ENCODE measurements around the gene NTSR1. TPM values are rescaled to one million over a fixed set of nuclear protein-coding genes. Genes with fewer than 3 reads are reported as not detected.

NTSR1 gene
- total and polyA plus RNA-seq, 2 of the 13 experiments (the other 11 are each of a cell fraction or from before 2014, with no cell fraction given): 0.09 to 0.12 TPM

DNA sequence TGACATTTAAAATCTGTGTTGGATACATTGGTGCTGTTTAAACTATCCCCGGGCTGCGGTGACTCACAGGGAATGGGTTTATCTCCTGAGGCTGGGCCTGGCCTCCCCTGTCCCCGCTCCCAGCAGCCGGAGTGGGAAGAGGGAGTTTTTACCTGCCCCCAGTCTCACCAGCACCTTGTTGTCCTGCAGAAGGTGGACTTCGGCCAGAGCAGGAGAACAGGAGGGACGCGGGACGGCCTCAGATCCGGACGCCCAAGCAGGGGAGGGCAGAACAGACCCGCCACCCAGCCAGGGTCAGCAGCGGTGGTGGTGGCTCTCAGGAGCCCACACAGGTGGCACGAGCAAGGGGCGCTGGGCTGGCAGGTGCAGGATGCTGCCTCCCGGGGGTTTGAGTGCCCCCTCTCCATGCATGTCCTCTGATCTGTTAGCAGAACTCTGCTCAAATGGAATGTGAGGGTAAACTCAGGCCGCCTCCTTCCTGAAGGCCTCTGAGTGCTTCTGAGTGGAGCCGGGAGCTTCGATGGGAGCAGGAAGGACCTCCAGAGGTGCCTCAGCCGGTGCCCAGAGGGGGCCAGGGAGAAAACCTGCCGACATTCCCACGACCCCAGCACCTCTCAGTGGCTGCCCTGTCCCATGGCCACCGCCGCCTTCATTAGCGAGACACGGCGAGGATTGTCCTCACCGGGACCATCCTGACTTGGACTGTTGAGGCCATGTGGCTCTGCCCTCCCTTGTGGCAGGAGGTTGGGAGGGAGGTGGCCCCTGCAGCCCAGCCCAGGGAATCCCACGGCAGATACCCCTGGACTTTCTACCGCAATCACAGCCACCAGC lies 44.2 kb downstream of the NTSR1 start (continued):
- TF ChIP-seq, protein P1, sequence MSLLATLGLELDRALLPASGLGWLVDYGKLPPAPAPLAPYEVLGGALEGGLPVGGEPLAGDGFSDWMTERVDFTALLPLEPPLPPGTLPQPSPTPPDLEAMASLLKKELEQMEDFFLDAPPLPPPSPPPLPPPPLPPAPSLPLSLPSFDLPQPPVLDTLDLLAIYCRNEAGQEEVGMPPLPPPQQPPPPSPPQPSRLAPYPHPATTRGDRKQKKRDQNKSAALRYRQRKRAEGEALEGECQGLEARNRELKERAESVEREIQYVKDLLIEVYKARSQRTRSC (CRISPR knock-in tag; IDR thresholded peaks at IDR 0.05; ENCODE audit: low read depth): no peak
- no peak for TF ChIP-seq SIN3B (IDR thresholded peaks at IDR 0.05; ENCODE audit: low read length)
- no peak for TF ChIP-seq JUN (CRISPR knock-in tag; IDR thresholded peaks at IDR 0.05)
- no peak for TF ChIP-seq RBAK (CRISPR knock-in tag; IDR thresholded peaks at IDR 0.05)
- TF ChIP-seq ZZZ3 (CRISPR knock-in tag; IDR thresholded peaks at IDR 0.05; ENCODE audit: borderline replicate concordance): no peak
- TF ChIP-seq ZNF510 (CRISPR knock-in tag; IDR thresholded peaks at IDR 0.05; ENCODE audit: low read depth): no peak
- no peak for TF ChIP-seq AKAP8 (CRISPR knock-in tag; IDR thresholded peaks at IDR 0.05)
- TF ChIP-seq KLF13 (CRISPR knock-in tag; IDR thresholded peaks at IDR 0.05): no peak
- no peak for TF ChIP-seq JARID2 (CRISPR knock-in tag; IDR thresholded peaks at IDR 0.05; ENCODE audit: insufficient replicate concordance)
- TF ChIP-seq, protein P2, sequence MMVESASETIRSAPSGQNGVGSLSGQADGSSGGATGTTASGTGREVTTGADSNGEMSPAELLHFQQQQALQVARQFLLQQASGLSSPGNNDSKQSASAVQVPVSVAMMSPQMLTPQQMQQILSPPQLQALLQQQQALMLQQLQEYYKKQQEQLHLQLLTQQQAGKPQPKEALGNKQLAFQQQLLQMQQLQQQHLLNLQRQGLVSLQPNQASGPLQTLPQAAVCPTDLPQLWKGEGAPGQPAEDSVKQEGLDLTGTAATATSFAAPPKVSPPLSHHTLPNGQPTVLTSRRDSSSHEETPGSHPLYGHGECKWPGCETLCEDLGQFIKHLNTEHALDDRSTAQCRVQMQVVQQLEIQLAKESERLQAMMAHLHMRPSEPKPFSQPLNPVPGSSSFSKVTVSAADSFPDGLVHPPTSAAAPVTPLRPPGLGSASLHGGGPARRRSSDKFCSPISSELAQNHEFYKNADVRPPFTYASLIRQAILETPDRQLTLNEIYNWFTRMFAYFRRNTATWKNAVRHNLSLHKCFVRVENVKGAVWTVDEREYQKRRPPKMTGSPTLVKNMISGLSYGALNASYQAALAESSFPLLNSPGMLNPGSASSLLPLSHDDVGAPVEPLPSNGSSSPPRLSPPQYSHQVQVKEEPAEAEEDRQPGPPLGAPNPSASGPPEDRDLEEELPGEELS (CRISPR knock-in tag; IDR thresholded peaks at IDR 0.05): 0 out of 2 replicates have a peak, but pooled peaks have one; percentile 4
- no peak for TF ChIP-seq YEATS2 (CRISPR knock-in tag; IDR thresholded peaks at IDR 0.05; ENCODE audit: borderline replicate concordance)
- TF ChIP-seq NKX3-1 (CRISPR knock-in tag; IDR thresholded peaks at IDR 0.05): no peak
- TF ChIP-seq FOXP1 (IDR thresholded peaks at IDR 0.05): no peak
- no peak for TF ChIP-seq FOXP1 (CRISPR knock-in tag; IDR thresholded peaks at IDR 0.05)
- TF ChIP-seq, protein P3, sequence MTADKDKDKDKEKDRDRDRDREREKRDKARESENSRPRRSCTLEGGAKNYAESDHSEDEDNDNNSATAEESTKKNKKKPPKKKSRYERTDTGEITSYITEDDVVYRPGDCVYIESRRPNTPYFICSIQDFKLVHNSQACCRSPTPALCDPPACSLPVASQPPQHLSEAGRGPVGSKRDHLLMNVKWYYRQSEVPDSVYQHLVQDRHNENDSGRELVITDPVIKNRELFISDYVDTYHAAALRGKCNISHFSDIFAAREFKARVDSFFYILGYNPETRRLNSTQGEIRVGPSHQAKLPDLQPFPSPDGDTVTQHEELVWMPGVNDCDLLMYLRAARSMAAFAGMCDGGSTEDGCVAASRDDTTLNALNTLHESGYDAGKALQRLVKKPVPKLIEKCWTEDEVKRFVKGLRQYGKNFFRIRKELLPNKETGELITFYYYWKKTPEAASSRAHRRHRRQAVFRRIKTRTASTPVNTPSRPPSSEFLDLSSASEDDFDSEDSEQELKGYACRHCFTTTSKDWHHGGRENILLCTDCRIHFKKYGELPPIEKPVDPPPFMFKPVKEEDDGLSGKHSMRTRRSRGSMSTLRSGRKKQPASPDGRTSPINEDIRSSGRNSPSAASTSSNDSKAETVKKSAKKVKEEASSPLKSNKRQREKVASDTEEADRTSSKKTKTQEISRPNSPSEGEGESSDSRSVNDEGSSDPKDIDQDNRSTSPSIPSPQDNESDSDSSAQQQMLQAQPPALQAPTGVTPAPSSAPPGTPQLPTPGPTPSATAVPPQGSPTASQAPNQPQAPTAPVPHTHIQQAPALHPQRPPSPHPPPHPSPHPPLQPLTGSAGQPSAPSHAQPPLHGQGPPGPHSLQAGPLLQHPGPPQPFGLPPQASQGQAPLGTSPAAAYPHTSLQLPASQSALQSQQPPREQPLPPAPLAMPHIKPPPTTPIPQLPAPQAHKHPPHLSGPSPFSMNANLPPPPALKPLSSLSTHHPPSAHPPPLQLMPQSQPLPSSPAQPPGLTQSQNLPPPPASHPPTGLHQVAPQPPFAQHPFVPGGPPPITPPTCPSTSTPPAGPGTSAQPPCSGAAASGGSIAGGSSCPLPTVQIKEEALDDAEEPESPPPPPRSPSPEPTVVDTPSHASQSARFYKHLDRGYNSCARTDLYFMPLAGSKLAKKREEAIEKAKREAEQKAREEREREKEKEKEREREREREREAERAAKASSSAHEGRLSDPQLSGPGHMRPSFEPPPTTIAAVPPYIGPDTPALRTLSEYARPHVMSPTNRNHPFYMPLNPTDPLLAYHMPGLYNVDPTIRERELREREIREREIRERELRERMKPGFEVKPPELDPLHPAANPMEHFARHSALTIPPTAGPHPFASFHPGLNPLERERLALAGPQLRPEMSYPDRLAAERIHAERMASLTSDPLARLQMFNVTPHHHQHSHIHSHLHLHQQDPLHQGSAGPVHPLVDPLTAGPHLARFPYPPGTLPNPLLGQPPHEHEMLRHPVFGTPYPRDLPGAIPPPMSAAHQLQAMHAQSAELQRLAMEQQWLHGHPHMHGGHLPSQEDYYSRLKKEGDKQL (CRISPR knock-in tag; IDR thresholded peaks at IDR 0.05; ENCODE audit: low read depth): no peak
- no peak for TF ChIP-seq GABPA (IDR thresholded peaks at IDR 0.05; ENCODE audit: low read depth, low read length)
- no peak for TF ChIP-seq GABPA (CRISPR knock-in tag; IDR thresholded peaks at IDR 0.05; ENCODE audit: low read depth)
- TF ChIP-seq, protein P4, sequence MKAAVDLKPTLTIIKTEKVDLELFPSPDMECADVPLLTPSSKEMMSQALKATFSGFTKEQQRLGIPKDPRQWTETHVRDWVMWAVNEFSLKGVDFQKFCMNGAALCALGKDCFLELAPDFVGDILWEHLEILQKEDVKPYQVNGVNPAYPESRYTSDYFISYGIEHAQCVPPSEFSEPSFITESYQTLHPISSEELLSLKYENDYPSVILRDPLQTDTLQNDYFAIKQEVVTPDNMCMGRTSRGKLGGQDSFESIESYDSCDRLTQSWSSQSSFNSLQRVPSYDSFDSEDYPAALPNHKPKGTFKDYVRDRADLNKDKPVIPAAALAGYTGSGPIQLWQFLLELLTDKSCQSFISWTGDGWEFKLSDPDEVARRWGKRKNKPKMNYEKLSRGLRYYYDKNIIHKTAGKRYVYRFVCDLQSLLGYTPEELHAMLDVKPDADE (CRISPR knock-in tag; IDR thresholded peaks at IDR 0.05): no peak
